DOHH2 (cell line): ENCODE results near the gene TAS2R7.

Experiments used
- CTCF ChIP-seq: fragments of 200-600 bp; sonication (generic); IDR thresholded peaks from one replicate; pipeline ENCODE4 v1.5.1; 2014; ENCODE audit warnings: antibody characterized with exemption, mild to moderate bottlenecking, low read depth, low read length; ENCODE audit not compliant: poor library complexity, severe bottlenecking
- EZH2phosphoT487 ChIP-seq: fragments of 200-600 bp; sonication (generic); IDR thresholded peaks from 2 replicates; pipeline ENCODE4 v1.6.1; 2017; ENCODE audit warnings: borderline replicate concordance, mild to moderate bottlenecking, antibody characterized with exemption, low read length, moderate library complexity, mixed read lengths

GRCh38 chr12:10802587-10802986, at the start of gene TAS2R7:
- TF ChIP-seq CTCF = no peak
- no peak for TF ChIP-seq EZH2phosphoT487
